Liver (tissue), 3 donors: ENCODE results near the gene SMPDL3B.

ENCODE experiments used
- FOXA1 ChIP-seq: IDR thresholded peaks from 2 replicates; pipeline ENCODE4 v1.6.1; 2016; ENCODE audit warnings: antibody characterized with exemption
- GABPA ChIP-seq, 2 donors: IDR thresholded peaks in 1 of 2; conservative IDR thresholded peaks in 1 of 2; 2 replicates each; pipeline ENCODE4 v1.6.1; 2016; ENCODE audit warnings: antibody characterized with exemption in 2 of 2, mild to moderate bottlenecking in 1 of 2, moderate library complexity in 1 of 2
- HNF4A ChIP-seq, 2 donors: conservative IDR thresholded peaks; 2 replicates each; pipeline ENCODE4 v1.6.1; 2016; ENCODE audit warnings: antibody characterized with exemption in 2 of 2, mild to moderate bottlenecking in 2 of 2
- HNF4G ChIP-seq: IDR thresholded peaks from 2 replicates; pipeline ENCODE4 v1.6.1; 2016; ENCODE audit warnings: antibody characterized with exemption
- RXRA ChIP-seq, 2 donors: IDR thresholded peaks; 2 replicates each; pipeline ENCODE4 v1.6.1; 2017 to 2018; ENCODE audit warnings: antibody characterized with exemption in 2 of 2, mild to moderate bottlenecking in 1 of 2
- TAF1 ChIP-seq: conservative IDR thresholded peaks from 2 replicates; pipeline ENCODE4 v1.6.1; 2016; ENCODE audit warnings: antibody characterized with exemption, mild to moderate bottlenecking
- TF ChIP-seq, protein P1 (sequence below): fragments of 150-350 bp; IDR thresholded peaks from 2 replicates; pipeline ENCODE4 v1.5.1; 2017; ENCODE audit warnings: improper control_type of control experiment, low read depth, low read length; ENCODE audit not compliant: missing input control
- TF ChIP-seq, protein P2 (sequence below): IDR thresholded peaks from 2 replicates; pipeline ENCODE4 v1.6.1; 2016; ENCODE audit warnings: antibody characterized with exemption, mild to moderate bottlenecking
- donor health status: healthy.
- donor health status: healthy.

DNA sequence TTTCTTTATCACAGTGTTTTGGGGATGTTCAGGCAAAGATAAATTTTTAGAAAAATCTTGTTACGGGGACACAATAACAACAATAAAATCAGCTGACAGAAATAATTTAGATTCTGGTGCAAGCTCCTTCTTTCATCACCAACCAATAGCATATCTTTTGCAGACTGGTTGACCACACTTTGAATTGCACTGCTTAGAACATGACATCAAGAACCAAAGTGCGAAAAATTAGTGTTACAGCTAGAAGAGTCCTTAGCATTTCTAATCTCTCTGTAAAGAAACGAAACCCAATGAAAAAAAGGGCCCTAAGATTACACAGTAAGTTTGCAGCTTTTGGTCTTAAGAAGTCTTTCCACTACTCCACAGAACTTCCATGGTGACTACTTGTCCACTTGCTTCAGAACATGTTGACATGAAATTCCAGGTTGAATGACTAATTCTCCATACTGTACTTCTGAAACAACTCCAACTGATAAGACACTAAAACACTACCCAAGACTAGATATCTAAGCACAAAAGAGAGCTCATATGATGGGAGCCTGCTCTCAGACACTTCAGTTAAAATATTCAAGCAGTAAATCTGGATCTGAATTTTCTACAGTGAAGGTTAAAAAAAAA, 56.2 kb downstream of the SMPDL3B start:
- TF ChIP-seq, protein P1, sequence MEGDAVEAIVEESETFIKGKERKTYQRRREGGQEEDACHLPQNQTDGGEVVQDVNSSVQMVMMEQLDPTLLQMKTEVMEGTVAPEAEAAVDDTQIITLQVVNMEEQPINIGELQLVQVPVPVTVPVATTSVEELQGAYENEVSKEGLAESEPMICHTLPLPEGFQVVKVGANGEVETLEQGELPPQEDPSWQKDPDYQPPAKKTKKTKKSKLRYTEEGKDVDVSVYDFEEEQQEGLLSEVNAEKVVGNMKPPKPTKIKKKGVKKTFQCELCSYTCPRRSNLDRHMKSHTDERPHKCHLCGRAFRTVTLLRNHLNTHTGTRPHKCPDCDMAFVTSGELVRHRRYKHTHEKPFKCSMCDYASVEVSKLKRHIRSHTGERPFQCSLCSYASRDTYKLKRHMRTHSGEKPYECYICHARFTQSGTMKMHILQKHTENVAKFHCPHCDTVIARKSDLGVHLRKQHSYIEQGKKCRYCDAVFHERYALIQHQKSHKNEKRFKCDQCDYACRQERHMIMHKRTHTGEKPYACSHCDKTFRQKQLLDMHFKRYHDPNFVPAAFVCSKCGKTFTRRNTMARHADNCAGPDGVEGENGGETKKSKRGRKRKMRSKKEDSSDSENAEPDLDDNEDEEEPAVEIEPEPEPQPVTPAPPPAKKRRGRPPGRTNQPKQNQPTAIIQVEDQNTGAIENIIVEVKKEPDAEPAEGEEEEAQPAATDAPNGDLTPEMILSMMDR = no peak
- TF ChIP-seq HNF4A (conservative IDR thresholded peaks at IDR 0.05) (no peak), TAF1 (no peak), RXRA (IDR thresholded peaks at IDR 0.05) (no peak), FOXA1 (no peak), GABPA (IDR thresholded peaks at IDR 0.05 in 1 of 2, conservative IDR thresholded peaks at IDR 0.05 in 1 of 2) (no peak), HNF4G (no peak)
- TF ChIP-seq, protein P2, sequence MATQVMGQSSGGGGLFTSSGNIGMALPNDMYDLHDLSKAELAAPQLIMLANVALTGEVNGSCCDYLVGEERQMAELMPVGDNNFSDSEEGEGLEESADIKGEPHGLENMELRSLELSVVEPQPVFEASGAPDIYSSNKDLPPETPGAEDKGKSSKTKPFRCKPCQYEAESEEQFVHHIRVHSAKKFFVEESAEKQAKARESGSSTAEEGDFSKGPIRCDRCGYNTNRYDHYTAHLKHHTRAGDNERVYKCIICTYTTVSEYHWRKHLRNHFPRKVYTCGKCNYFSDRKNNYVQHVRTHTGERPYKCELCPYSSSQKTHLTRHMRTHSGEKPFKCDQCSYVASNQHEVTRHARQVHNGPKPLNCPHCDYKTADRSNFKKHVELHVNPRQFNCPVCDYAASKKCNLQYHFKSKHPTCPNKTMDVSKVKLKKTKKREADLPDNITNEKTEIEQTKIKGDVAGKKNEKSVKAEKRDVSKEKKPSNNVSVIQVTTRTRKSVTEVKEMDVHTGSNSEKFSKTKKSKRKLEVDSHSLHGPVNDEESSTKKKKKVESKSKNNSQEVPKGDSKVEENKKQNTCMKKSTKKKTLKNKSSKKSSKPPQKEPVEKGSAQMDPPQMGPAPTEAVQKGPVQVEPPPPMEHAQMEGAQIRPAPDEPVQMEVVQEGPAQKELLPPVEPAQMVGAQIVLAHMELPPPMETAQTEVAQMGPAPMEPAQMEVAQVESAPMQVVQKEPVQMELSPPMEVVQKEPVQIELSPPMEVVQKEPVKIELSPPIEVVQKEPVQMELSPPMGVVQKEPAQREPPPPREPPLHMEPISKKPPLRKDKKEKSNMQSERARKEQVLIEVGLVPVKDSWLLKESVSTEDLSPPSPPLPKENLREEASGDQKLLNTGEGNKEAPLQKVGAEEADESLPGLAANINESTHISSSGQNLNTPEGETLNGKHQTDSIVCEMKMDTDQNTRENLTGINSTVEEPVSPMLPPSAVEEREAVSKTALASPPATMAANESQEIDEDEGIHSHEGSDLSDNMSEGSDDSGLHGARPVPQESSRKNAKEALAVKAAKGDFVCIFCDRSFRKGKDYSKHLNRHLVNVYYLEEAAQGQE = no peak
